Activated T-helper 9 cell treated with anti-CD3 and anti-CD28 coated beads, Interleukin-2, amount 50 U/mL, for 16 hours (primary cell): ENCODE measurements around the gene KIF13A.
"Not testable (repeated sequence)": the region's sequence is repeated elsewhere in the genome, so short reads cannot be mapped to it uniquely, and the experiment has no call there.

ENCODE experiments used
- DNase-seq: peaks from one replicate; pipeline ENCODE4 v3.0.0-alpha.2; 2020; ENCODE audit warnings: low read depth

Gene KIF13A

DNA sequence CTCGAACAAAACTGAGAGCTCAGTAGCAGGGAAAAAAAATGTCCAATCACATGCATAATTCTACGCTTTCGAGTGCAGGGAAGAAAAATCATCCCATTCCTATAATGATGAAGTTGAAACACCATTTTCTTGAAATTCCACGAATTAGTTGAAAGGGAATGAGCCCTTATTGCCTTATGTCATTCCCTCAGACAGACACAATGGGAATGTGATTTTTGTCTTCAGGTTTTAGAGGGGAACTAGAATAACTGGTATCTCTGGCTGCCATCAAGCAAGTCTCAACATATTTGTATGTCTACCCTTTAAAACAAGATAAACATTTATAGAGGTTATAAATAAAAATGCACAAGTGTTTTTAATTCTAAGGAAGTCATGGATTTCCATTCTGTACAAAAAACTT is 87.9 kb downstream of the KIF13A start:
- DNase-seq = no peak

DNA sequence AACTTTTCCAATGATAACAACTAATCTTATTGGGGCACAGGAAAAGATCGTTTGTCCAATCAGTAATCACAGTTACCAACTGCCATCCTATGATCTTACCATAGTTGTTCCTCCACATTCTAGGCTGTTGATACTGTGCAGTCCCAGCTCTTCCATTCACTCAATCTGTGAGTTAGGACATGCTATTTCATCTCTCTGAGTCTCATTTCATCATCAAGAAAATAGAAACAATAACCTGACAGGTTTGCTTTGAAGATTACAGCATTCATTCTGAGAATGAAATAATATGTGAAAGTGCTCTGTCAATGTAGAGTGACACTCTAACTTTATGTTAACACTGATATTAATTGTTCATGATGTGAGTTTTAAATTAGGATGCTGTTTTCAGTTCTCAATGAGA is 89.8 kb downstream of the KIF13A start:
- DNase-seq = no peak

DNA sequence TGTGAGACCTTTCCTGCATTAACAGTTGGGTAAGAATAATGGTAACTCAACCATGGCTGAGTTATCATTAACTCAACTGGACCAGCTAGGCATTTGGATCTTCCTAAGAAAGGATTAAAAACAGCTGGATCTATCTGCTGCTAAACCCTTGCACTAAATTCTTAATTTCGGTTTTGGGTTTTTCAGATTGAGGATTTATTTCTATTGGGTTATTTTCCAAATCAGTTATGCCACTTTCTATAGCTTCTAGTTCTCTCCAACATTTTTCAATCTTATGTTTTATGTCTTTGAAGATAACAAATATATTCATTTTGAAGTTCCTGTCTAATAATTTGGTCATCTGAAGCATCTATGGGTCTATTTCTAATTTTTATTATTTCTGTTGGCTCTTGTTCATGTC is 92.5 kb downstream of the KIF13A start:
- DNase-seq = no peak

DNA sequence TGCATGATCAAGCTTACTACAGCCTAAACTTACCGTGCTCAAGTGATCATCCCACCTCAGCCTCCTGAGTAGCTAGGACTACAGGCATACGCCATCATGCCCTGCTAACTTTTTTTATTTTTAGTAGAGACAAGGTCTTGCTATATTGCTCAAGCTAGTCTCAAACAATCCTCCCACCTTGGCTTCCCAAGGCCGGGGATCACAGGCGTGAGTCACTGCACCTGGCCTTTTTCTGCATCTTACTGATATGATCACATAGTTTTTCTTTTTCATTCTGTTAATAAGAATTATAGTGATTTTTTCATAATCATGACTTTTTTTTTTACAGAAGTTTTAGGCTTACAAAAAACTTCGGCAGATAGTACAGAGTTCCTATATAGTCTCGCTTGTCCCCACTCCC is 93.2 kb downstream of the KIF13A start:
- DNase-seq = no peak

- DNase-seq = no peak
These were observed 95.2 kb downstream of the KIF13A start for GRCh38 chr6:17892097-17892686.

DNA sequence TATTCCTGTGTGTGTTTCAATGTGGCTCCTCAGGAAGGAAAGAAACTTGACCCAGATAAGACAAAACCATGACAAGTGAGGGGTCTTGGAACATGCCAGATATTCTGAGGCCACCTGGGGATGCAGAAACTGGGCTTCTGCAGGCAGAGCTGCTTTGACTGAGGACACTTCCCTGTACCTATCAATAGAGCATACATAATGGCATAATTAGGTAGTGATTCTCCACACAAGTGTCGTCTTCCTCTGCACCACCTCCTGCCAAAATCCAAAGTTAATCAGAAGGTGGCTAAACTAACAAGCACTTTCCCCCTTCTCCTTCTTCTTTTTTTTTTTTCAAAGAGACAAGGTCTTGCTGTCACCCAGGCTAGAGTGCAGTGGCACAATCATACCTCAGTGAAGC is 97.1 kb downstream of the KIF13A start:
- no peak for DNase-seq

DNA sequence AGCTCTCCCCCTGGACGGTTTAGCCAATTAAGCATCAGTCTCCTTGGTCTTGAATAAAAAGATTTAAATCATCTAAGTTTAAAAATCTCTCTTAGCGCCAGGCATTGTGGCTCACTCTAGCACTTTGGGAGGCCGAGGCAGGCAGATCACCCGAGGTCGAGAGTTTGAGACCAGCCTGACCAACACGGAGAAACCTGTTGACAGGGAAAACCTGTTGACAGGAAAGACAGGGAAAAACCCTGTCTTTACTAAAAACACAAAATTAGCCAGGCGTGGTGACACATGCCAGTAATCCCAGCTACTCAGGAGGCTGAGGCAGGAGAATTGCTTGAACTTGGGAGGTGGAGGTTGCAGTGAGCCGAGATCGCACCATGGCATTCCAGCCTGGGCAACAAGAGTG is 97.7 kb downstream of the KIF13A start:
- not testable (repeated sequence) for DNase-seq

- DNase-seq = no peak
These were observed 100.5 kb downstream of the KIF13A start for GRCh38 chr6:17886891-17887290.

- DNase-seq = no peak
These were observed 101.4 kb downstream of the KIF13A start for GRCh38 chr6:17885889-17886576.

- DNase-seq = no peak
These were observed 102.6 kb downstream of the KIF13A start for GRCh38 chr6:17884498-17885478.

GRCh38 chr6:17883665-17884497 is 103.6 kb downstream of the KIF13A start:
- no peak for DNase-seq

- DNase-seq = no peak
These were observed 106.2 kb downstream of the KIF13A start for GRCh38 chr6:17881085-17881858.

DNA sequence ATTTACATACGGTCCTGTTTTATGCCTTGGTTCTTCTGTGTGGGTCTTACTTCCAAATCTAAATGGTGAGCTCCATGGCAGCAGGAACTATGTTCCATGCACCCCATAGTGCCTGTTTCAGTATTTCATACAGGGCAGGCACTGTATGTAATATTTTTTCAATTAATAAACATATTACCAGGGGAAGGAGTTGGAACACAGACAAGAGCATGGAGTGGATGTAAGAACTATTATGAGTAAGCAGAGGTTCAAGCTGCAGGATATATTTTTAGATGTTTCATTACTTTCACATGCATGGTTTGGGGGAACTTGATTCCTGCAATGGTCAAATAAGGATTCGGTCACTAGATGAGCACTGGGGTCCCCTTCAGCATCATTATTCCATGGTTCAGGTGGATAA is 108.3 kb downstream of the KIF13A start:
- DNase-seq = no peak

- no peak for DNase-seq
These were observed 108.7 kb downstream of the KIF13A start for GRCh38 chr6:17878734-17879133.

GRCh38 chr6:17877895-17878440 is 109.5 kb downstream of the KIF13A start:
- no peak for DNase-seq

GRCh38 chr6:17877196-17877894 is 110.1 kb downstream of the KIF13A start:
- no peak for DNase-seq

GRCh38 chr6:17874753-17875152 is 112.7 kb downstream of the KIF13A start:
- no peak for DNase-seq

DNA sequence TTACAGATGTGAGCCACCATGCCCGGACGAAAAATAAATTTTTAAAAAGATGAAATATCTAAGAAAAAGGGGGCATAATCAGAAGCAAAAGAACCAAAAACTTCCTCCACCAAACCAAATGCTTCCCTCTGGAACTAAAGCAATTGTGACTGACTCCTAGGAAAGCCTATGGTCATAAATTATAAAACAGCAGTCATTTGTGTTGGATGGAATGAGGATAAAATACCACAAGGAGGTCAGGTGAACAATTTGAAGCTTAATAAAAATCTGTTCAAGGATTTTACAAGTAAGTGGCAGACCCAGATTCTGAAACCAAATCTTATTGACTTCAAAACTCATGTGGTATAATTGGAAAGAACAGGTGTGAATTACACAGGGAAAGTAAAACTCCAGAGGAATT is 114.5 kb downstream of the KIF13A start:
- no peak for DNase-seq

DNA sequence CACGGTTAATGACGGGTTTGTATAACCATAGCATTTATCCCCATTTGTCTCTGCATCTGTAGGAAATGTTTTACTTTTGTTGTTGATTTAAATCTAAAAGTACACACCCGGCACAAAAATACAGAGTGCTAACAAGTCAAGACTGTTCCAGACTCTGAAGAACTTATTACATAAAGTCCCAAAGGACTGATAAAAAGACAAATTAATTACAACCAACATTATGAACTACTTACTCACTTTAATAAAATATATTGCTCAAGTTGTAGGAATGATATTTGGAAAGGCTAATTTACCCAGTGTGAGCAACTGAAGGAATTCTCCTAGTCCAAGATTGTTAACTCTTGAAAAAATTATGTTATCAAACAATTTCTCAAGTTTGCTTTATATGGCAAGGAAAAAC is 115.6 kb downstream of the KIF13A start:
- no peak for DNase-seq

- DNase-seq = no peak
These were observed 116.3 kb downstream of the KIF13A start for GRCh38 chr6:17871189-17871519.
